ENCODE results near the gene COL4A6. TPM values are rescaled to one million over a fixed set of nuclear protein-coding genes. Genes with fewer than 3 reads are reported as not detected.

COL4A6 gene
- total and polyA plus RNA-seq, 2 of the 8 experiments (the other 6 are each of a cell fraction or from before 2014, with no cell fraction given), result 5.9 to 11.8 TPM

DNA sequence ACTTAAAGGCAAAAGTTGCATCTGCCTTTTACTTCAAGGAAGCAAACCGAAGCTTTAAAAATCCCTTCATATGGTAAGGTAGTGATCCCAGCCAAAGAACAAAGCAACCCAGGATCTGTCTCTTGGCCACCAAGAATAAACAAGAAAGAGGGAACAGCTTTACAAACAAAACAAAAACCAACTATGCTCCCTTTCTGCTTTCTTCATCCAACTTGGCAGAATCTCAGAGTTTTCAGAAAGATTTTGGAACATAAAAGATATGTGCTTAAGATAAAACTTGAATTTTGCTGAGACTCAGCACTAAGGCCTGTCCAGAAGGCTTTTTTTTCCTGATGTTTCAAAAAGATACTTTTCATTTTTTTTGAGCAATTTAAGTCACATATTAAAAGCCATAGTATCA is 94.0 kb downstream of the COL4A6 start:
- no peak overlapping the region for H4K8ac ChIP-seq (ENCODE audit: extremely low read depth, insufficient read depth, low read length)
- no peak overlapping the region for H2BK12ac ChIP-seq (ENCODE audit: low read depth, low read length)
- 46% methylated on average over 1 of the region's 1 CpG; no CpG with 5 or more reads in 1 of the 2 experiments for WGBS, 2 experiments (ENCODE audit: extremely low coverage in 1 of 2, insufficient coverage in 1 of 2, insufficient read length in 1 of 2, insufficient replicate concordance in 2 of 2, low coverage in 1 of 2, low lambda C conversion rate in 2 of 2, missing lambda C conversion rate in 1 of 2)
- no peak overlapping the region for H3K56ac ChIP-seq (replicated peaks; ENCODE audit: insufficient read length, low read depth, low read length)
- TF ChIP-seq HDAC2 (IDR thresholded peaks at IDR 0.05; ENCODE audit: borderline replicate concordance in 1 of 2, low read depth in 2 of 2, low read length in 2 of 2) (no peak), POLR2A (IDR thresholded peaks at IDR 0.05; ENCODE audit: control extremely low read depth in 1 of 2, low read depth in 2 of 2, low read length in 2 of 2) (no peak), KDM5A (IDR thresholded peaks at IDR 0.05; ENCODE audit: low read length) (no peak), MAFK (IDR thresholded peaks at IDR 0.05; ENCODE audit: low read depth, low read length) (no peak), POU5F1 (IDR thresholded peaks at IDR 0.05; ENCODE audit: low read depth, low read length) (no peak), ATF2 (IDR thresholded peaks at IDR 0.05; ENCODE audit: low read length) (no peak), RNF2 (IDR thresholded peaks at IDR 0.05; ENCODE audit: borderline replicate concordance, low read depth, low read length, missing control alignments, poor library complexity, severe bottlenecking) (no peak), ASH2L (IDR thresholded peaks at IDR 0.05; ENCODE audit: low read length) (no peak), TCF12 (IDR thresholded peaks at IDR 0.05; ENCODE audit: low read depth, low read length) (no peak), YY1 (IDR thresholded peaks at IDR 0.05; ENCODE audit: low read depth, low read length) (no peak), EZH2 (IDR thresholded peaks at IDR 0.05; ENCODE audit: low read depth, low read length, severe bottlenecking) (no peak), ZNF274 (IDR thresholded peaks at IDR 0.05; ENCODE audit: borderline replicate concordance, extremely low read depth, low read length) (no peak), RAD21 (IDR thresholded peaks at IDR 0.05 in 1 of 2, conservative IDR thresholded peaks at IDR 0.05 in 1 of 2; ENCODE audit: low read depth in 2 of 2, low read length in 2 of 2) (no peak)
- DNase-seq (ENCODE audit: low read depth in 1 of 2, low spot score in 2 of 2) (no peak), FAIRE-seq (peak; percentile 45)
- no peak overlapping the region for H2AFZ ChIP-seq (ENCODE audit: low read length)
- no peaks in the 10 kb centered on the region for H3K9me3 ChIP-seq (ENCODE audit: insufficient read depth in 2 of 2, low read depth in 1 of 2, low read length in 1 of 2)
- POLR2A ChIA-PET (ENCODE audit: partially characterized antibody), result no interaction called here
- H3K4me2 ChIP-seq (ENCODE audit: insufficient read depth in 1 of 2, low read depth in 2 of 2, low read length in 2 of 2), result no peak overlapping the region; a peak in 1 of 4 replicates
- CTCF ChIA-PET (ENCODE audit: partially characterized antibody), result no interaction called here
- H3K79me2 ChIP-seq (ENCODE audit: control insufficient read depth in 1 of 2, insufficient read depth in 2 of 2, low read length in 2 of 2), result no peaks in the 10 kb centered on the region
- no peak overlapping the region for H3K4ac ChIP-seq (replicated peaks; ENCODE audit: insufficient read length, low read depth, low read length)
- H4K5ac ChIP-seq (ENCODE audit: insufficient read length, low read depth, low read length), result no peak overlapping the region
- H3K23ac ChIP-seq (ENCODE audit: insufficient read length), result no peak overlapping the region
- no peak overlapping the region for H4K91ac ChIP-seq (replicated peaks; ENCODE audit: insufficient read length, low read length)
- H2BK15ac ChIP-seq (ENCODE audit: low read length), result no peak overlapping the region
- no peak overlapping the region for H3K4me3 ChIP-seq (ENCODE audit: extremely low read depth in 1 of 4, insufficient read depth in 2 of 4, low read depth in 3 of 4, low read length in 4 of 4)
- no peak overlapping the region for H2BK20ac ChIP-seq (ENCODE audit: low read length)
- H2BK120ac ChIP-seq (replicated peaks; ENCODE audit: low read depth, low read length), result no peak overlapping the region
- H3K9ac ChIP-seq (replicated peaks in 1 of 4; ENCODE audit: extremely low read depth in 1 of 4, low read depth in 3 of 4, low read length in 3 of 4), result no peak overlapping the region
- H2AK5ac ChIP-seq (ENCODE audit: low read depth, low read length), result no peak overlapping the region
- H3K4me1 ChIP-seq (replicated peaks in 1 of 4; ENCODE audit: control insufficient read depth in 3 of 4, insufficient read depth in 4 of 4, low read length in 3 of 4), result peaks cover 0 to 8% (median 4%) of the 10 kb centered on the region in 4 experiments; a peak in 4 of 7 replicates
- no peaks in the 10 kb centered on the region for H3K23me2 ChIP-seq (ENCODE audit: low read depth, low read length)
- no peak overlapping the region for H2BK5ac ChIP-seq (ENCODE audit: low read depth, low read length)
- no peak overlapping the region for H3K14ac ChIP-seq (ENCODE audit: insufficient read length)
- no peaks in the 10 kb centered on the region for H4K20me1 ChIP-seq (replicated peaks in 1 of 2; ENCODE audit: control insufficient read depth in 1 of 2, insufficient read depth in 2 of 2, low read length in 2 of 2)
- no peaks in the 10 kb centered on the region for H3K27me3 ChIP-seq (replicated peaks in 1 of 4; ENCODE audit: control insufficient read depth in 3 of 4, extremely low read depth in 1 of 4, insufficient read depth in 3 of 4, low read length in 3 of 4)
- no peak overlapping the region for H3K27ac ChIP-seq (ENCODE audit: low read depth, low read length)
- H3K79me1 ChIP-seq (ENCODE audit: low read depth, low read length), result no peaks in the 10 kb centered on the region
- H3K18ac ChIP-seq (ENCODE audit: extremely low read depth, low read length), result no peak overlapping the region
- H3K36me3 ChIP-seq (ENCODE audit: control insufficient read depth in 2 of 4, insufficient read depth in 4 of 4, low read length in 3 of 4), result no peaks in the 10 kb centered on the region

Data from H1 (cell line).